ENCODE data around the gene XPO1.
"Not testable (repeated sequence)": the region's sequence is repeated elsewhere in the genome, so short reads cannot be mapped to it uniquely, and the experiment has no call there.

The XPO1 gene

DNA sequence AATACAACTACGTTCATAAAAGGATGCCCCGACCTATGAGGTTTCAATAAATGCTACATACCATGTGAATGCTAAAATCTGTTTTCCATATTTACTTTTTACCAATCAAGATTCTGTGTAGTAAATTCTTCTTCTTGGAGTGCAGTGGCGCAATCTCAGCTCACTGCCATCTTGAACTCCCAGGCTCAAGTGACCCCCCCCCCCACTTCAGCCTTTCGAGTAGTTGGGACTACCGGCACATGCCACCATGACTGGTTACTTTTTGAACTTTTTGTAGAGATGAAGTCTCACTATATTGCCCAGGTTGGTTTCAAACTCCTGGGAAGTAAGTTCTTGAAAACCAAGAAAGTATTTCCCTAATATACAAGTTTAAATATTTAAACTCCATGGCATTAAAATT is 52.9 kb downstream of the XPO1 start:
- no peak overlapping the region for H2BK5ac ChIP-seq (ENCODE audit: low read depth, low read length, poor library complexity)
- no peak overlapping the region for H4K91ac ChIP-seq (ENCODE audit: low read depth, low read length)
- H3K14ac ChIP-seq (ENCODE audit: low read length): no peak overlapping the region
- H3K36me3 ChIP-seq (ENCODE audit: control insufficient read depth in 1 of 2, insufficient read depth in 2 of 2, low read length in 2 of 2): peaks cover 47 to 49% of the 10 kb centered on the region in 2 experiments
- no peak overlapping the region for H3K23ac ChIP-seq (ENCODE audit: low read length)
- H3K4ac ChIP-seq (ENCODE audit: low read depth, low read length): no peak overlapping the region
- H3K18ac ChIP-seq (ENCODE audit: low read length): no peak overlapping the region
- H4K12ac ChIP-seq (ENCODE audit: low read depth, low read length): no peak overlapping the region
- no peak overlapping the region for H2AFZ ChIP-seq (ENCODE audit: insufficient read depth, low read length, poor library complexity)
- no peak overlapping the region for H2AK5ac ChIP-seq (ENCODE audit: low read length)
- H3K4me2 ChIP-seq (ENCODE audit: low read length): no peak overlapping the region
- no peak overlapping the region for H4K8ac ChIP-seq (ENCODE audit: low read depth, low read length)
- no CpG with 5 or more reads among the region's 5 CpGs for WGBS (ENCODE audit: extremely low coverage, insufficient coverage, insufficient read length)
- no peak overlapping the region for H2BK120ac ChIP-seq (ENCODE audit: insufficient read depth, low read length, poor library complexity)
- H3K9me3 ChIP-seq (ENCODE audit: insufficient read depth, low read depth, low read length): no peaks in the 10 kb centered on the region
- no peak overlapping the region for H3K4me3 ChIP-seq (ENCODE audit: low read depth, low read length)
- H3K27ac ChIP-seq (ENCODE audit: low read depth, low read length): no peak overlapping the region
- H3K4me1 ChIP-seq (ENCODE audit: control insufficient read depth in 1 of 2, insufficient read depth in 2 of 2, low read length in 2 of 2): no peaks in the 10 kb centered on the region
- no peaks in the 10 kb centered on the region for H3K79me1 ChIP-seq (ENCODE audit: low read length)
- peaks cover 2% of the 10 kb centered on the region for H3K79me2 ChIP-seq (ENCODE audit: control insufficient read depth, insufficient read depth, low read length, poor library complexity)
- no peaks in the 10 kb centered on the region for H3K27me3 ChIP-seq (ENCODE audit: insufficient read depth, low read length)
- DNase-seq: no peak
- H3K9ac ChIP-seq (ENCODE audit: low read length): no peak overlapping the region
- H2BK12ac ChIP-seq (ENCODE audit: low read length): no peak overlapping the region

DNA sequence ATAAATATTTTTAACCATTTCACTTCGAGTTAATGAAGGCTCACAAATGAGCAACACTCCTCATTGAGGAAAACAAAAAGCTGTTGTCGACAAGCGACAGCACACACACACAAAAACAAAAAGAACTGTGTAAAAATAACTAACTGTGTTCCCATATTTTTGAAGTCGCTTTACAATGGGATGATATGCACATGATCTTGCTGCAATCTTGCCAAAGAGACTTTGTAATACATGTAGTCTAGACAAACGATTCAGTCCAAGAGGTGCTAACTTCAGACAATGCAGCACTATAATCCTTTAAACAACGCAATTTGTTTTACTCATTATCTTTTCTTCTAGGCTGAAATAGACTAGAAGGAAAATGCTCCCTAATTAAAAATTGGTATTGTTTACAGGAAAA is 60.1 kb downstream of the XPO1 start:
- H4K8ac ChIP-seq (ENCODE audit: low read depth, low read length): no peak overlapping the region
- no peak overlapping the region for H3K27ac ChIP-seq (ENCODE audit: low read depth, low read length)
- H3K18ac ChIP-seq (ENCODE audit: low read length): no peak overlapping the region
- no peak for DNase-seq
- H3K9ac ChIP-seq (ENCODE audit: low read length): no peak overlapping the region
- H3K79me1 ChIP-seq (ENCODE audit: low read length): no peaks in the 10 kb centered on the region
- no peak overlapping the region for H3K14ac ChIP-seq (ENCODE audit: low read length)
- no peaks in the 10 kb centered on the region for H3K4me1 ChIP-seq (ENCODE audit: control insufficient read depth in 1 of 2, insufficient read depth in 2 of 2, low read length in 2 of 2)
- no peak overlapping the region for H3K4me2 ChIP-seq (ENCODE audit: low read length)
- H2BK5ac ChIP-seq (ENCODE audit: low read depth, low read length, poor library complexity): no peak overlapping the region
- H3K36me3 ChIP-seq (ENCODE audit: control insufficient read depth in 1 of 2, insufficient read depth in 2 of 2, low read length in 2 of 2): peaks cover 36 to 37% of the 10 kb centered on the region in 2 experiments
- H3K27me3 ChIP-seq (ENCODE audit: insufficient read depth, low read length): no peaks in the 10 kb centered on the region
- H2BK12ac ChIP-seq (ENCODE audit: low read length): no peak overlapping the region
- no peak overlapping the region for H4K12ac ChIP-seq (ENCODE audit: low read depth, low read length)
- no CpG with 5 or more reads among the region's 6 CpGs for WGBS (ENCODE audit: extremely low coverage, insufficient coverage, insufficient read length)
- no peak overlapping the region for H2AK5ac ChIP-seq (ENCODE audit: low read length)
- H2AFZ ChIP-seq (ENCODE audit: insufficient read depth, low read length, poor library complexity): no peak overlapping the region
- no peak overlapping the region for H4K91ac ChIP-seq (ENCODE audit: low read depth, low read length)
- H3K4me3 ChIP-seq (ENCODE audit: low read depth, low read length): no peak overlapping the region
- no peaks in the 10 kb centered on the region for H3K9me3 ChIP-seq (ENCODE audit: insufficient read depth, low read depth, low read length)
- H3K79me2 ChIP-seq (ENCODE audit: control insufficient read depth, insufficient read depth, low read length, poor library complexity): no peaks in the 10 kb centered on the region
- H2BK120ac ChIP-seq (ENCODE audit: insufficient read depth, low read length, poor library complexity): no peak overlapping the region
- no peak overlapping the region for H3K4ac ChIP-seq (ENCODE audit: low read depth, low read length)
- H3K23ac ChIP-seq (ENCODE audit: low read length): no peak overlapping the region

DNA sequence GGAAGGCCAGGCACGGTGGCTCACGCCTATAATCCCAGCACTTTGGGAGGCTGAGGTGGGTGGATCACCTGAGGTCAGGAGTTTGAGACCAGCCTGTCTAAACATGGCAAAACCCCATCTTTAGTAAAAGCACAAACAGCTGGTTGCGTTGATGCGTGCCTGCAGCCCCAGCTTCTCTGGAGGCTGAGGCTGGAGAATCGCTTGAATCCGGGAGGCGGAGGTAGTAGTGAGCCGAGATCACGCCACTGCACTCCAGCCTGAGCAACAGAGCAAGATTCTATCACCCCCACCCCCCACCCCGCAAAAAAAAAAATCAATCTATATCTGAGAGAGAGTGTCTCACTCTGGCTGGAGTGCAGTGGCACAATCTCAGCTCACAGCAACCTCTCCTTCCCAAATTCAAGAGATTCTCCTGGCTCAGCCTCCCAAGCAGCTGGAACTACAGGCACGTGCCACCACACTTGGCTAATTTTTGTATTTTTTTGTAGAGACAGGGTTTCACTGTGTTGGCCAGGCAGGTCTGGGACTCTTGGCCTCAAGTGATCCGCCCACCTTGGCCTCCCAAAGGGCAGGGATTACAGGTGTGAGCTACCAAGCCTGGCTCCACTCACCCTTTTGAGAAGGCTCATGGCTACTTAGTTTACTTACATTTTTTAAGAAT is 61.1 kb downstream of the XPO1 start:
- not testable (repeated sequence) for H3K14ac ChIP-seq (ENCODE audit: low read length); H2BK5ac ChIP-seq (ENCODE audit: low read depth, low read length, poor library complexity); H3K9me3 ChIP-seq (ENCODE audit: insufficient read depth, low read depth, low read length); H3K27ac ChIP-seq (ENCODE audit: low read depth, low read length); H3K79me2 ChIP-seq (ENCODE audit: control insufficient read depth, insufficient read depth, low read length, poor library complexity); H3K9ac ChIP-seq (ENCODE audit: low read length); H2BK120ac ChIP-seq (ENCODE audit: insufficient read depth, low read length, poor library complexity); H3K4me2 ChIP-seq (ENCODE audit: low read length); H3K4me3 ChIP-seq (ENCODE audit: low read depth, low read length); H2AK5ac ChIP-seq (ENCODE audit: low read length); H3K79me1 ChIP-seq (ENCODE audit: low read length); H2AFZ ChIP-seq (ENCODE audit: insufficient read depth, low read length, poor library complexity); DNase-seq; H4K8ac ChIP-seq (ENCODE audit: low read depth, low read length); H3K27me3 ChIP-seq (ENCODE audit: insufficient read depth, low read length); H4K91ac ChIP-seq (ENCODE audit: low read depth, low read length); H3K4me1 ChIP-seq (ENCODE audit: control insufficient read depth in 1 of 2, insufficient read depth in 2 of 2, low read length in 2 of 2); H3K18ac ChIP-seq (ENCODE audit: low read length); H3K4ac ChIP-seq (ENCODE audit: low read depth, low read length); H2BK12ac ChIP-seq (ENCODE audit: low read length); H3K23ac ChIP-seq (ENCODE audit: low read length)
- H3K36me3 ChIP-seq (ENCODE audit: control insufficient read depth in 1 of 2, insufficient read depth in 2 of 2, low read length in 2 of 2): peaks cover 31 to 32% of the 10 kb centered on the region in 2 experiments
- peak overlapping the region; percentile 43 for H4K12ac ChIP-seq (ENCODE audit: low read depth, low read length)
- WGBS (ENCODE audit: extremely low coverage, insufficient coverage, insufficient read length): no CpG with 5 or more reads among the region's 12 CpGs

DNA sequence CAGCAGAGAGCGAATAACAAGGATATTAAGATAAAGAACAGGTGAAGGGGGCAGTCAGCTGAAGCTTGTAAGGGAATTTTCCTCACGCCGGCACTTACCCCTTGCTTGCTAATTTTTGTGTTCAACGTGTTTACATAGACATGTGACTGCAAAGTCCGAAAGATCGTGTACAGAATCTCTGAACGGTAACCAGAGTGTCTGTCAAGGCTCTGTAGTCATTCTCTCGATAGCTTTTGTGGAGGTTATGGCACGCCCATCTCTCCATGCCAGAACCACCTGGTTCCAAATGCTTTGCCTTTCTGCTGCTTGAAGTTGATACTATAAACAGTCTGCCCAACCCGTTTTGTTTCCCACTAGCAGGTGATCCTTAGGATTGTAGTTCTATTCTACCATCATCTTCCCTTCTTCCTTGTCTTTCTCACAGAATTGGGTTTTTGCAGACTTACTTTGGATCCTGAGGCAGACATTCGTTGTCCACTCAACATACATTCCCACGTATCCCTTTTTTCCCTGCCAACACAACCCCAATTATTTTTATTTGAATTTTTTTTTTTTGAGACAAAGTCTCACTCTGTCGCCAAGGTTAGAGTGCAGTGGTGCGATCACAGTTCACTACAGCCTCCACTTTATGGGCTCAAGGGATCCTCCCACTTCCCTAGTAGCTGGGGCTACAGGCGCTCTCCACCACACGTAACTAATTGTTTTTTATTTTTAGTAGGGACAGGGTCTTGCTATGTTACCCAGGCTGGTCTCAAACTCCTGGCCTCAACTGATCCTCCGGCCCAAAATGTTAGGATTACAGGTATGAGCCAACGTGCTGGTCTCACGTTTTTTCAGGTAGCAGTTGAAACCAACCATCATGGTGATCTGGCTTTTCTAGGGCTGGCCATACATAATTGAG is 66.0 kb downstream of the XPO1 start:
- H4K91ac ChIP-seq (ENCODE audit: low read depth, low read length): peak overlapping the region; percentile 96

More for the DNA sequence above, 66.0 kb downstream of the XPO1 start:
- Histone ChIP-seq H3K36me3 (ENCODE audit: control insufficient read depth in 1 of 2, insufficient read depth in 2 of 2, low read length in 2 of 2) (peaks cover 8 to 11% of the 10 kb centered on the region in 2 experiments), H3K14ac (ENCODE audit: low read length) (peak overlapping the region; percentile 47), H3K27ac (ENCODE audit: low read depth, low read length) (peak overlapping the region; percentile 97), H3K27me3 (ENCODE audit: insufficient read depth, low read length) (no peaks in the 10 kb centered on the region), H4K12ac (ENCODE audit: low read depth, low read length) (no peak overlapping the region), H3K4me2 (ENCODE audit: low read length) (peak overlapping the region; percentile 66), H3K4me3 (ENCODE audit: low read depth, low read length) (peak overlapping the region; percentile 87), H3K9me3 (ENCODE audit: insufficient read depth, low read depth, low read length) (no peaks in the 10 kb centered on the region), H3K4ac (ENCODE audit: low read depth, low read length) (peak overlapping the region; percentile 50), H3K18ac (ENCODE audit: low read length) (peak overlapping the region; percentile 93), H3K23ac (ENCODE audit: low read length) (no peak overlapping the region), H3K4me1 (ENCODE audit: control insufficient read depth in 1 of 2, insufficient read depth in 2 of 2, low read length in 2 of 2) (peaks cover 0 to 7% of the 10 kb centered on the region in 2 experiments), H3K79me2 (ENCODE audit: control insufficient read depth, insufficient read depth, low read length, poor library complexity) (peaks cover 25% of the 10 kb centered on the region), H2BK120ac (ENCODE audit: insufficient read depth, low read length, poor library complexity) (no peak overlapping the region), H3K9ac (ENCODE audit: low read length) (peak overlapping the region; percentile 84), H2BK5ac (ENCODE audit: low read depth, low read length, poor library complexity) (peak overlapping the region; percentile 97), H2AFZ (ENCODE audit: insufficient read depth, low read length, poor library complexity) (peak overlapping the region; percentile 95), H2BK12ac (ENCODE audit: low read length) (no peak overlapping the region), H4K8ac (ENCODE audit: low read depth, low read length) (no peak overlapping the region), H3K79me1 (ENCODE audit: low read length) (peaks cover 15% of the 10 kb centered on the region), H2AK5ac (ENCODE audit: low read length) (no peak overlapping the region)
- WGBS (ENCODE audit: extremely low coverage, insufficient coverage, insufficient read length): no CpG with 5 or more reads among the region's 19 CpGs
- DNase-seq: peak; percentile 3 to 30
